Measurements from ENCODE around the gene RGS12. TPM values are rescaled to one million over a fixed set of nuclear protein-coding genes. Genes with fewer than 3 reads are reported as not detected.

Gene RGS12
- total RNA-seq, 1 donor from 2014 or later, result 34.2 TPM

- Histone ChIP-seq H3K4me3 (ENCODE audit: low read depth, low read length) (no peak overlapping the region), H3K36me3 (ENCODE audit: control insufficient read depth, insufficient read depth, low read length) (no peaks in the 10 kb centered on the region), H3K27me3 (ENCODE audit: control insufficient read depth, insufficient read depth, low read length) (peaks cover 16% of the 10 kb centered on the region)
- TF ChIP-seq CTCF (IDR thresholded peaks at IDR 0.05; ENCODE audit: insufficient read depth, low read length, severe bottlenecking), result no peak
- FAIRE-seq (no peak), DNase-seq (ENCODE audit: low read depth) (no peak)
Observed at GRCh38 chr4:3306450-3306849, 13.6 kb downstream of the RGS12 start.

GRCh38 chr4:3307060-3307459 is 14.2 kb downstream of the RGS12 start:
- Histone ChIP-seq H3K4me3 (ENCODE audit: low read depth, low read length) (no peak overlapping the region), H3K36me3 (ENCODE audit: control insufficient read depth, insufficient read depth, low read length) (no peaks in the 10 kb centered on the region), H3K27me3 (ENCODE audit: control insufficient read depth, insufficient read depth, low read length) (peaks cover 16% of the 10 kb centered on the region)
- TF ChIP-seq CTCF (IDR thresholded peaks at IDR 0.05; ENCODE audit: insufficient read depth, low read length, severe bottlenecking), result no peak
- no peak for FAIRE-seq
- DNase-seq (ENCODE audit: low read depth), result no peak

- peaks cover 16% of the 10 kb centered on the region for H3K27me3 ChIP-seq (ENCODE audit: control insufficient read depth, insufficient read depth, low read length)
- DNase-seq (ENCODE audit: low read depth), result no peak
- FAIRE-seq, result no peak
- H3K36me3 ChIP-seq (ENCODE audit: control insufficient read depth, insufficient read depth, low read length), result no peaks in the 10 kb centered on the region
- no peak for TF ChIP-seq CTCF (IDR thresholded peaks at IDR 0.05; ENCODE audit: insufficient read depth, low read length, severe bottlenecking)
- H3K4me3 ChIP-seq (ENCODE audit: low read depth, low read length), result no peak overlapping the region
Observed at GRCh38 chr4:3307486-3307885, 14.7 kb downstream of the RGS12 start.

GRCh38 chr4:3307891-3308575 is 15.2 kb downstream of the RGS12 start:
- TF ChIP-seq CTCF (IDR thresholded peaks at IDR 0.05; ENCODE audit: insufficient read depth, low read length, severe bottlenecking), result no peak
- H3K27me3 ChIP-seq (ENCODE audit: control insufficient read depth, insufficient read depth, low read length), result peaks cover 16% of the 10 kb centered on the region
- no peak for DNase-seq (ENCODE audit: low read depth)
- no peak for FAIRE-seq
- no peaks in the 10 kb centered on the region for H3K36me3 ChIP-seq (ENCODE audit: control insufficient read depth, insufficient read depth, low read length)
- no peak overlapping the region for H3K4me3 ChIP-seq (ENCODE audit: low read depth, low read length)

- Histone ChIP-seq H3K36me3 (ENCODE audit: control insufficient read depth, insufficient read depth, low read length) (no peaks in the 10 kb centered on the region), H3K27me3 (ENCODE audit: control insufficient read depth, insufficient read depth, low read length) (peaks cover 16% of the 10 kb centered on the region), H3K4me3 (ENCODE audit: low read depth, low read length) (no peak overlapping the region)
- no peak for DNase-seq (ENCODE audit: low read depth)
- no peak for TF ChIP-seq CTCF (IDR thresholded peaks at IDR 0.05; ENCODE audit: insufficient read depth, low read length, severe bottlenecking)
- no peak for FAIRE-seq
Observed at GRCh38 chr4:3308691-3309090, 15.9 kb downstream of the RGS12 start.

Measured in bronchial epithelial cell (primary cell).